GM19193 (cell line): ENCODE results near the gene LMX1A.

Source experiments
- POLR2A ChIP-seq: IDR thresholded peaks from 4 replicates; pipeline ENCODE4 v1.6.1; 2011; ENCODE audit not compliant: insufficient read depth, insufficient read length; ENCODE audit errors: extremely low read depth

Gene LMX1A

GRCh38 chr1:165191087-165191486, 165.4 kb downstream of the LMX1A start:
- no peak for TF ChIP-seq POLR2A

DNA sequence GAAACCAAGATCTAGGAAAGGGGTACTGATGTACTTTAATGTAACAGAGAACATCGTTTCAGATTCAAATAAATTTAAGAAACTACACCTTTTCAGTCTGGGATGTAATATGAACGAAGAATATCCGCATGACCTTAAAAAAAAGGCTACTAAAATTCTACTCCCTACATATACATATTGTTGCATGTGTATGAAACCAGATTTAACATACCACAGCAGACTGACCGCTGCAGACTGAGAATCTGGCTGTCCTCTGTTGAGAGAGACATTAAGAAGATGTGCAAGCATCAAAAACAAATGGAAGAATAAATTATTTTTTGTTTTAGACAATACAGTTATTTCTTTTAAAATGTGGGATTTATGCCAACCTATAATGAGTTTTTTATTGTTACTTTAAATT, 166.6 kb downstream of the LMX1A start:
- TF ChIP-seq POLR2A: no peak

DNA sequence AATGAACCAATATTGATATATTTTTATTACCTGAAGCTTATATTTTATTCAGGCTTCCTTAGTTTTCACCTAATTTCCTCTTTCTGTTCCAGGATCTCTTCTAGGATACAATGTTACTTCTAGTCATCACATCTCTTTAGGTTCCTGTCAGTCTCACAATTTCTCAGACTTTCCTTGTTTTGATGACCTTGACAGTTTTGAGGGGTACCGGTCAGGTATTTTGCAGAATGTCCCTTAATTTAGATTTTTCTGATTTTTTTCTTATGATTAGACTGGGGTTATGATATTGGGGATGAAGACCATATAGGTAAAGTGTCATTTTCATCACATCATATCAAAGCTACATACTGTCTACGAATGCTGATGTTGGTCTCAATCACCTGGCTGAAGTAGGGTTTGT, 167.5 kb downstream of the LMX1A start:
- TF ChIP-seq POLR2A: no peak

DNA sequence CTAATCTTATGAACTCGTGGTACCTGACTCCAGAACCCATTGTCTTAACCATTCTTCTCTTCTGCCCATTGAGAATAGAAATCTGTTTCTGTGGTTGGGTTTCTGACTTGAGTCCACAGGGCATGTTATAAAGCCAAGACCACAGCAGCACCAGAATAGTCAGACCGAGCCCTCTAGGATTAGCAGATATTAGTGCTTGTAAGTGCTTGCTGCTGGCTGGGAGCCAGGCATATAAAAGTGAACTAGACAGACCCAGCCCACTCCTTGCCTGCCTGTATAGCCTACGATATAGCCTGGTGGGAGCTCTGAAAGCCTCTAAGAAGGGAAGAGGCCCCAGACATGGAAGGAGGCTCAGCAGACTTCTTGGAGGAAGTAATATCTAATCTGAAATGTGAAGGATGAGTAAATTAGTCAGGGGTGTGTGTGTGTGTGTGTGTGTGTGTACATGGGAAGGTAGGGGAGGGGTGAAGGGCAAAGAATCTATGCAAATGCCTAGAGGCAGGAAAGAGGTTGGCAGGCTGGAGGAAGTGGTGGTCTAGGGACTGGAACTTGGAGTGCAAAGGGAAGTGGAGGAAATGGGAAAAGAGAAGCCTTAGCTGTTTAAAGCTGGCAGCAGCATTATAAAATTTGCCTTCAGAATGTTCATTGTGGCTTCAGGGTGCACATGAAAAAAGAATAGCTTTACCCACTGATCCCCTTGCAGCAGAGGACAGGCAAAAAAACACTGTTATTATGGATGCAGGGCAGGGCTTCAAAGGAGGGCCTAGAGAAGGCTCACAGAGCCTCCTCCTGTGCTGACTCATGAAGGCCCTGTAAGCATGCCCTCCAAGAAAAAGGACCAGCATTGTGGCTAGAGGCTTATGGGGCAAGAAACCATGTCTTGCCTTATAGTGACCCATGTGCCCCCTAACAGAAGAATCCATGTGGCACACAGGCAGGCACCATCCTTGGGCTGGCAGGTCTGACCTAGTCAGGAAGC, 169.2 kb downstream of the LMX1A start:
- TF ChIP-seq POLR2A: no peak

- TF ChIP-seq POLR2A: no peak
These were observed 171.2 kb downstream of the LMX1A start for GRCh38 chr1:165185161-165185889.

- TF ChIP-seq POLR2A: no peak
These were observed 173.5 kb downstream of the LMX1A start for GRCh38 chr1:165182975-165183374.

- TF ChIP-seq POLR2A: no peak
These were observed 177.2 kb downstream of the LMX1A start for GRCh38 chr1:165179306-165179705.

GRCh38 chr1:165174491-165174890, 182.0 kb downstream of the LMX1A start:
- no peak for TF ChIP-seq POLR2A

DNA sequence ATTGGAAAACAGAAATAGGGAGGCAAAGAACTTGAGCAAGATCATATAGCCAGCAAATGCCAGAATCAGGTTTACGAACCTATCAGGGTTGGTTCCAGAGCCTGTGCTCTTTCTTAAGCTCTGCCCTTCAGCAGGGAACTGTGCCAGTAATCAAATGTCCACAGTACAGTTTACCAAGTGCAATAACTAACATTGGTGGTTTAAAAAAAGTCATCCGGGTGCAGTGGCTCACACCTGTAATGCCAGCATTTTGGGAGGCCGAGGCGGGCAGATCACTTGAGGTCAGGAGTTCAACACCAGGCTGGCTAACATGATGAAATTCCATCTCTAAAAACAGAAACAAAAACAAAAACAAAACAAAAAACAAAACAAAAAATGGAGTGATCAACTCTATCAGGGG, 182.7 kb downstream of the LMX1A start:
- TF ChIP-seq POLR2A: no peak

DNA sequence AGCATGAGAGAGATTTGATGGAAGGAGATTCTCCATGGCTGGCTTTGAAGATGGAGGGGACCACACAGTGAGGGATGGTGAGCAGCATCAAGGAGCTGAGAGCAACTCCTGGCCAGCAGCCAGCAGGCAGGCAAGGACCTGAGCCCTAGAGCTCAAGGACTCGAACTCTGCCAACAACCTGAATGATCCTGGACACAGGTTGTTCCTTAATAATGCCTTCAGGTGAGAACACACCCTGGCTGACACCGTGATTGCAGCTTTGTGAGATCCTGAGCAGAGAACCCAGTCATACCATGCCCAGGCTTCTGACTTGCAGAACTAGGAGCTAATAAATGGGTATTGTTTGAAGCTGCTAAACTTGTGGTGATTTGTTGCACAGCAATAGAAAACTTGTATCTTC, 183.1 kb downstream of the LMX1A start:
- no peak for TF ChIP-seq POLR2A

DNA sequence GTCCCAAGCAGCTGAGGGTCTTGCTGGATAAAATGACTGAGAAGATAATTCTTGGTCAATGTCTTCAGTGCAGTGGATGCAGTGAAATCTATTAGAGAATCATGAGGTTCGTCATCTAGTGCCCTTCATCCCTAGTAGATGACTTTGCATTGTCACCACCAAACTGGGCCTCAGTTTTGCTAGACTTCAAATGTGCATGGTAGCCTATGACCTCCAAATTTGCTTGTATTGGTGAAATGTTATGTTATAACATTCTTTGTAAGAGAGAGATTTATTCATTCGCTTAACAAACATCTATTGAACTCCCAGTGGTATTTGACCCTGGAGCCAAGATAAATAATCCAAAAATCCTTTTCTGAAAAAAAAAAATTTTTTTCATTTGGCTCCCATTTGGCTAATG, 183.8 kb downstream of the LMX1A start:
- no peak for TF ChIP-seq POLR2A

DNA sequence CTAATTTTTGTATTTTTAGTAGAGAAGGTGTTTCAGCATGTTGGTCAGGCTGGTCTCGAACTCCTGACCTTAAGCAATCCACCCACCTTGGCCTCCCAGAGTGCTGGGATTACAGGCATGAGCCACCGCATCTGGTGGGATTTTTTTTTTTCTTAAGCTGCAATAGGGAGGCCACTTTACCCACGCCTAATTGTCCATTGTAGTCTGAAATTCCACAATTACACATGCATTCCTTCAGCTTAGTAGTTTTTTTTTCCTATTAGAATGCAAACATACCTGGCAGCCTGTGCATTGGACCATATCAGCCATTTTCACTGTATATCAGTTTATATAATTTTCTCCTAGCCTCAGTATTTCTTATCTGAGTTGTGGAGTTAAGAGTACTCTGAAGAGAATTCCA, 186.8 kb downstream of the LMX1A start:
- TF ChIP-seq POLR2A: no peak

GRCh38 chr1:165169028-165169427, 187.5 kb downstream of the LMX1A start:
- no peak for TF ChIP-seq POLR2A

DNA sequence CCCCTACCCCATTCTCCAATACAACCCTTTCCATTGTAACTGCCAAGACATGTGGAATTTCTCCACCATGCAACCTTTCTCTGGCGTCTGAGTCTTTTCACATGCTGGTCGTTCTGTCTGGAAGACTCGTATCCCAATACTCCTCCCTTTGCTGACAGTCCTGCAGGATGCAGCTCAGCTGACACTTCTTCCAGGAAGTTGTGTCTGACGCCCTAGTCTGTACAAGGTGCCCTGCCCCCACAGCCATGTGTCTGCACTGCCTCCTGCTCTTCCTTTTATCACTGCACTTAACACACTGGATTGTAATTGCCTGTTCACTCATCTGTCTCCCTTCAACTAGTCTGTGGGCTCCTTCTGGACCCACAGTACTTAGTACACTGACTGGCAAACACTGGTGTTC, 188.0 kb downstream of the LMX1A start:
- TF ChIP-seq POLR2A: no peak

- TF ChIP-seq POLR2A: no peak
These were observed 193.8 kb downstream of the LMX1A start for GRCh38 chr1:165162671-165163241.
